Breast epithelium (tissue), 4 donors: ENCODE data around the gene CDC25A. TPM values are rescaled to one million over a fixed set of nuclear protein-coding genes. Genes with fewer than 3 reads are reported as not detected.

ENCODE experiments used
- DNase-seq, 2 donors: peaks; one replicate each; pipeline ENCODE4 v3.0.0-alpha.2; 2019; ENCODE audit warnings: low spot score in 2 of 2
- H3K27ac ChIP-seq, 2 donors: fragments of 200-600 bp; sonication (generic) in 1 of 2; one replicate each; pipeline ENCODE4 v1.5.1; 2016 to 2019; ENCODE audit warnings: mild to moderate bottlenecking in 1 of 2
- H3K27me3 ChIP-seq, 2 donors: fragments of 200-600 bp; sonication (generic) in 1 of 2; one replicate each; pipeline versions ENCODE4 v1.5.1 to v1.6.0; 2017 to 2019; ENCODE audit warnings: control low read depth in 1 of 2, mild to moderate bottlenecking in 1 of 2
- H3K36me3 ChIP-seq: fragments of 200-600 bp; one replicate; pipeline ENCODE4 v1.5.1; 2019
- H3K4me1 ChIP-seq, 2 donors: fragments of 200-600 bp; sonication (generic); one replicate each; pipeline ENCODE4 v1.5.1; 2016 to 2019; ENCODE audit warnings: control low read depth in 1 of 2
- H3K4me3 ChIP-seq, 3 donors: fragments of 200-600 bp; sonication (generic); 1 replicate in 2 of 3; 2 replicates in 1 of 3; pipeline ENCODE4 v1.5.1; 2016 to 2019; ENCODE audit warnings: mild to moderate bottlenecking in 3 of 3, moderate library complexity in 2 of 3
- H3K9me3 ChIP-seq, 2 donors: fragments of 200-600 bp; sonication (generic) in 1 of 2; one replicate each; pipeline ENCODE4 v1.5.1; 2016 to 2019; ENCODE audit warnings: control low read depth in 1 of 2
- CTCF ChIP-seq, 3 donors: fragments of 450-650 bp; IDR thresholded peaks; one replicate each; pipeline ENCODE4 v1.5.1; 2016 to 2017; ENCODE audit warnings: antibody characterized with exemption in 3 of 3, mild to moderate bottlenecking in 3 of 3, moderate library complexity in 3 of 3
- POLR2A ChIP-seq: fragments of 450-650 bp; IDR thresholded peaks from one replicate; pipeline ENCODE4 v1.6.1; 2016; ENCODE audit warnings: antibody characterized with exemption, mild to moderate bottlenecking, moderate library complexity
- POLR2AphosphoS5 ChIP-seq, 3 donors: sonication (generic); formaldehyde crosslinking; IDR thresholded peaks; one replicate each; pipeline ENCODE4 v1.6.1; 2017; ENCODE audit warnings: antibody characterized with exemption in 3 of 3
- intact Hi-C: fragments of 100-400 bp; cut with DNase I; formaldehyde crosslinking; loops from one replicate; pipeline ENCODE4 v1.15.1; 2023; ENCODE audit warnings: low total_unique reads
- total RNA-seq, 3 donors: library from RNA; depleted of rRNA; stranded (reverse); fragments of >200 nt; gene quantifications; one replicate each; pipeline ENCODE4 v1.1.0, GENCODE V29; 2016

The CDC25A gene
- total RNA-seq, 3 donors from 2014 or later: 0.80 to 2.6 (median 1.3) TPM

DNA sequence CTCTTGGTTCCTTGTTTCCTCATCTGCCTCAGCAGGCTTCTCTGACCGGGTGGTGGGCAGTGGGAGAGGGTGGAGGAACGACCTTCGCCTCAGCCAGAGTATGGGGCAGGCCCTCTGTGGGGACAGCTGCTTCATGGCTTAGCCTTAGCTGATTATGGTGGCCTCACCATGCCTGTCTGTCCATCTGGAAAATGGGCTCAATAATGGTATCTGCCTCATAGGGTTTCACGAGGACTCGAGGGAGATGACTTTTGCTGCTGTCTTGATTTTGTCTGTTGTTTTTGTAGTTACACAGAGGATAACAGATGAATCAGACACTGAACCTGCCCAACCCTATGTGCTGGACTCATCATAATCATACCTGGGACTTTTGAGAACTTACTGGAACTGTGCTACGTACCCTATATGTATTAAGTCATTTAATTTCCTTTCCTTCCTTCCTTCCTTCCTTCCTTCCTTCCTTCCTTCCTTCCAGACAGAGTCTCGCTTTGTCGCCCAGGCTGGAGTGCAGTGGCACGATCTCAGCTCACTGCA is 46.5 kb downstream of the CDC25A start:
- intact Hi-C loops: loop anchor here (5.0 kb wide), 1 partner anchor 294 kb away; no protein-coding TSS in a partner anchor
- Histone ChIP-seq H3K27ac (no peak overlapping the region), H3K4me1 (no peaks in the 10 kb centered on the region)

GRCh38 chr3:48140936-48141603 is 47.1 kb downstream of the CDC25A start:
- no peak for DNase-seq
- intact Hi-C loops: loop anchor here (5.0 kb wide), 1 partner anchor 294 kb away; no protein-coding TSS in a partner anchor
- TF ChIP-seq POLR2A (no peak), CTCF (IDR thresholded peaks at IDR 0.05) (no peak), POLR2AphosphoS5 (IDR thresholded peaks at IDR 0.05) (no peak)

More for the DNA sequence above, 46.5 kb downstream of the CDC25A start:
- no peak for DNase-seq
- H3K27me3 ChIP-seq: no peaks in the 10 kb centered on the region
- no peaks in the 10 kb centered on the region for H3K9me3 ChIP-seq
- no peaks in the 10 kb centered on the region for H3K36me3 ChIP-seq
- no peak for TF ChIP-seq POLR2A
- TF ChIP-seq CTCF (IDR thresholded peaks at IDR 0.05): no peak
- TF ChIP-seq POLR2AphosphoS5 (IDR thresholded peaks at IDR 0.05): no peak
- H3K4me3 ChIP-seq: no peak overlapping the region

DNA sequence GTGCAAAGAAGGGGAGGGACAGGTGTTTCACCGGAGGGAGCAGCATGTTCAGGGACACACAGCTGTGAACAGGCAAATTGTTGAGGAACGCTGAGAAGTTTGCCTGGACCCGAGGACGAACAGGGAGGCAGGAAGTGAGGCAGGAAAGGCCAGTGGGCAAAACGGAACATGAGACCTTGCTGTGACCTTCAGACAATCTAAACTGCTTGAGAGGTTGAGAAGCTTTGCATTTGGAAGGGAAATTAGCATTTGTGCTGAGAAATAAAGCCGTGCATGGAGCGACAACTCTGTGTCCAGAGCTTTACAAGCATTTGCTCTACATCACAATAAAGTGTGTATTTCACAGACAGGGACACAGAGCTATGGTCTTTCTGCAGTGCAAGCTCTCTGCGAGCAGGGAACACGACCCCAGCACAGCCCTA is 47.9 kb downstream of the CDC25A start:
- H3K4me3 ChIP-seq: no peak overlapping the region
- intact Hi-C loops: loop anchor here (5.0 kb wide), 1 partner anchor 293 kb away; no protein-coding TSS in a partner anchor

More at GRCh38 chr3:48140936-48141603, 47.1 kb downstream of the CDC25A start:
- Histone ChIP-seq H3K4me3 (no peak overlapping the region), H3K36me3 (no peaks in the 10 kb centered on the region), H3K4me1 (no peaks in the 10 kb centered on the region), H3K9me3 (no peaks in the 10 kb centered on the region), H3K27ac (no peak overlapping the region), H3K27me3 (no peaks in the 10 kb centered on the region)

DNA sequence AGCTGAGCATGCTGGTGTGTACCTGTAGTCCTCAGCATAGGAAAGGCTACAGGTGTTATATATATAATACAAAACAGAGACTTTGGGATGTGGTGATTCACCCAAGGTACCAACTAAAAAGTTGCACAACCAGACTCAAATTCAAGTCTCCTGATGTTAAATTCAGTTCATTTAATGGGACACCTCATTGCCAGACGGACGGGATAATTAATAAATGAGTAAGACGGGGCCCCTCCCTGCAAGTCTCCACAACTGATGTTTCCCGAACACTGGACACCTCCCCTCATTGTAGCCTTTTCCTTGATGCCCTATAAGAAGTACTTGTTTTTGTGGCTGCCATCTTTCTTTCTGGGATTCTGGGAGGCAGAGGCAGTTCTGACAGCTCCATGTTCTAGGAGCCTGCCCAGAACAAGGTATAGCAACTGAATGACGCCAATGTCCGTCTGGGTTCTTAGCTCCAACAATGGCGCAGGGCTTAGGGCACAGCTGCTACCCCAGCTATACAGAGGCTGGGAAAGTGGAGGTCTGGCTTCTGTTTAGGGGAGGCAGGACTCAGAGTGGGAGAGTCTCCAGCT is 50.7 kb downstream of the CDC25A start:
- intact Hi-C loops: no loop called here
- H3K27ac ChIP-seq: no peak overlapping the region
- no peaks in the 10 kb centered on the region for H3K4me1 ChIP-seq
- H3K27me3 ChIP-seq: no peaks in the 10 kb centered on the region
- no peaks in the 10 kb centered on the region for H3K9me3 ChIP-seq
- H3K36me3 ChIP-seq: no peaks in the 10 kb centered on the region
- no peak for DNase-seq
- H3K4me3 ChIP-seq: no peak overlapping the region
- no peak for TF ChIP-seq POLR2A
- no peak for TF ChIP-seq POLR2AphosphoS5 (IDR thresholded peaks at IDR 0.05)
- TF ChIP-seq CTCF (IDR thresholded peaks at IDR 0.05): no peak

More for the DNA sequence above, 47.9 kb downstream of the CDC25A start:
- H3K36me3 ChIP-seq: no peaks in the 10 kb centered on the region
- no peak overlapping the region for H3K27ac ChIP-seq
- DNase-seq: no peak
- H3K27me3 ChIP-seq: no peaks in the 10 kb centered on the region
- no peaks in the 10 kb centered on the region for H3K9me3 ChIP-seq
- TF ChIP-seq CTCF (IDR thresholded peaks at IDR 0.05): no peak
- TF ChIP-seq POLR2AphosphoS5 (IDR thresholded peaks at IDR 0.05): no peak
- TF ChIP-seq POLR2A: no peak
- no peaks in the 10 kb centered on the region for H3K4me1 ChIP-seq
